SK-N-SH (cell line): ENCODE measurements around the gene RFX2.

Source experiments
- FOXM1 ChIP-seq: IDR thresholded peaks from 2 replicates; pipeline ENCODE4 v1.4.0; 2012; ENCODE audit warnings: low read depth, mild to moderate bottlenecking
- JUND ChIP-seq: IDR thresholded peaks from 2 replicates; pipeline ENCODE4 v1.4.0; 2012
- SMC3 ChIP-seq: IDR thresholded peaks from 2 replicates; pipeline ENCODE4 v1.6.1; 2012; ENCODE audit warnings: low read depth, low read length, improper control_type of control experiment
- TAF1 ChIP-seq: IDR thresholded peaks from 2 replicates; pipeline ENCODE4 v1.6.1; 2012; ENCODE audit warnings: low read depth, mild to moderate bottlenecking, low read length, moderate library complexity, borderline replicate concordance
- TF ChIP-seq, protein P1 (sequence below): fragments of 200-600 bp; sonication (generic); IDR thresholded peaks from 2 replicates; pipeline ENCODE4 v1.6.1; 2017; ENCODE audit warnings: antibody characterized with exemption, mild to moderate bottlenecking, moderate library complexity
- TF ChIP-seq, protein P2 (sequence below): fragments of 150-350 bp; IDR thresholded peaks from 2 replicates; pipeline ENCODE4 v1.6.1; 2017; ENCODE audit warnings: antibody characterized with exemption, low read length, low read depth, borderline replicate concordance

DNA sequence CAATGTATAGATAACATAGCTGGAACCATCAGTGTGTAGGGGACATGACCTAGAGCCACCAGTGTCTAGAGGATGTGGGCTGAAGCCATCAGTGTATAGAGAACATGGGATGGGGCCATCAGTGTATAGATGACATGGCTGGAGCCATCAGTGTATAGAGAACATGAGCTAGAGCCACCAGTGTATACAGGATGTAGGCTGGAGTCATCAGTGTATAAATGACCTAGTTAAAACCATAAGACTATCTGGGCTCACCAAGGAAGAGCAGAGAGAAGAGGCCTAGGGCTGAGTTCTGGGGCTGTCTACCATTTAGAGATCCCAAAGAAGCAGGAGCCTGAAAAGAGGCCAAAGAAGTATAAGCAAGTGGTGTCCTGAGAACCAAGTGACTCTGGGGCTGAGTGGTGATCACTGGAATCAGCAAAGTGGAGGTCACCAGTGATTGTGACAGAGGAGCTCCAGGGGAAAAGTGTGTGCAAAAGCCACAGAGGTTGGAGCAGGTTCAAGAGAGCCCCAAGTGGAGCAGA lies 41.0 kb downstream of the RFX2 start:
- TF ChIP-seq FOXM1 = no peak
- TF ChIP-seq, protein P1, sequence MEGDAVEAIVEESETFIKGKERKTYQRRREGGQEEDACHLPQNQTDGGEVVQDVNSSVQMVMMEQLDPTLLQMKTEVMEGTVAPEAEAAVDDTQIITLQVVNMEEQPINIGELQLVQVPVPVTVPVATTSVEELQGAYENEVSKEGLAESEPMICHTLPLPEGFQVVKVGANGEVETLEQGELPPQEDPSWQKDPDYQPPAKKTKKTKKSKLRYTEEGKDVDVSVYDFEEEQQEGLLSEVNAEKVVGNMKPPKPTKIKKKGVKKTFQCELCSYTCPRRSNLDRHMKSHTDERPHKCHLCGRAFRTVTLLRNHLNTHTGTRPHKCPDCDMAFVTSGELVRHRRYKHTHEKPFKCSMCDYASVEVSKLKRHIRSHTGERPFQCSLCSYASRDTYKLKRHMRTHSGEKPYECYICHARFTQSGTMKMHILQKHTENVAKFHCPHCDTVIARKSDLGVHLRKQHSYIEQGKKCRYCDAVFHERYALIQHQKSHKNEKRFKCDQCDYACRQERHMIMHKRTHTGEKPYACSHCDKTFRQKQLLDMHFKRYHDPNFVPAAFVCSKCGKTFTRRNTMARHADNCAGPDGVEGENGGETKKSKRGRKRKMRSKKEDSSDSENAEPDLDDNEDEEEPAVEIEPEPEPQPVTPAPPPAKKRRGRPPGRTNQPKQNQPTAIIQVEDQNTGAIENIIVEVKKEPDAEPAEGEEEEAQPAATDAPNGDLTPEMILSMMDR = no peak
- TF ChIP-seq JUND = no peak
- TF ChIP-seq, protein P2, sequence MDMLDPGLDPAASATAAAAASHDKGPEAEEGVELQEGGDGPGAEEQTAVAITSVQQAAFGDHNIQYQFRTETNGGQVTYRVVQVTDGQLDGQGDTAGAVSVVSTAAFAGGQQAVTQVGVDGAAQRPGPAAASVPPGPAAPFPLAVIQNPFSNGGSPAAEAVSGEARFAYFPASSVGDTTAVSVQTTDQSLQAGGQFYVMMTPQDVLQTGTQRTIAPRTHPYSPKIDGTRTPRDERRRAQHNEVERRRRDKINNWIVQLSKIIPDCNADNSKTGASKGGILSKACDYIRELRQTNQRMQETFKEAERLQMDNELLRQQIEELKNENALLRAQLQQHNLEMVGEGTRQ = no peak
- TF ChIP-seq SMC3 = no peak
- TF ChIP-seq TAF1 = no peak
